ENCODE results near the gene WDFY3. TPM values are rescaled to one million over a fixed set of nuclear protein-coding genes. Genes with fewer than 3 reads are reported as not detected.

WDFY3 gene
- total RNA-seq, 1 experiment from 2014 or later, result 39.9 TPM

GRCh38 chr4:84710548-84710947, 255.9 kb downstream of the WDFY3 start:
- ChIA-PET RAD21 (ENCODE audit: low non-redundant PET in 1 of 2, low total read pairs in 2 of 2, uncharacterized antibody in 2 of 2, unreplicated experiment in 2 of 2) (no interaction called here), CTCF (no interaction called here), POLR2A (no interaction called here)
- Histone ChIP-seq H3K4me1 (ENCODE audit: control insufficient read depth in 1 of 2, insufficient read depth in 2 of 2, low read length in 2 of 2) (no peaks in the 10 kb centered on the region), H2AFZ (ENCODE audit: low read depth, low read length, poor library complexity, severe bottlenecking) (no peak overlapping the region), H3K4me3 (replicated peaks in 1 of 2; ENCODE audit: low read depth in 1 of 2, low read length in 2 of 2) (no peak overlapping the region), H3K27ac (ENCODE audit: low read depth, low read length) (no peak overlapping the region), H3K4me2 (ENCODE audit: low read length) (no peak overlapping the region), H3K27me3 (ENCODE audit: insufficient read depth, low read length) (no peaks in the 10 kb centered on the region), H3K36me3 (ENCODE audit: control insufficient read depth in 1 of 2, insufficient read depth in 2 of 2, low read length in 2 of 2) (0 out of 4 replicates have a peak, but pooled peaks cover 0 to 2% of the 10 kb centered on the region in 2 experiments), H4K20me1 (ENCODE audit: insufficient read depth) (no peaks in the 10 kb centered on the region), H3K9me2 (ENCODE audit: insufficient read depth) (no peaks in the 10 kb centered on the region), H3K9ac (ENCODE audit: low read length) (no peak overlapping the region), H3K9me3 (ENCODE audit: control insufficient read depth in 1 of 2, insufficient read depth in 1 of 2, low read depth in 1 of 2, low read length in 2 of 2) (no peaks in the 10 kb centered on the region), H3K79me2 (ENCODE audit: insufficient read depth, low read length) (no peaks in the 10 kb centered on the region)
- ATAC-seq (no peak), DNase-seq (ENCODE audit: low read depth, low spot score) (no peak)
- BruUV-seq (replicated peaks), result no TSS peak
- TF ChIP-seq EZH2 (IDR thresholded peaks at IDR 0.05) (no peak), RAD21 (IDR thresholded peaks at IDR 0.05; ENCODE audit: low read depth) (no peak), POLR2A (IDR thresholded peaks at IDR 0.05; ENCODE audit: borderline replicate concordance, extremely low read depth, insufficient read depth, insufficient read length) (no peak), SP1 (IDR thresholded peaks at IDR 0.05; ENCODE audit: low read depth) (no peak), ZFX (IDR thresholded peaks at IDR 0.05) (no peak), CBX3 (IDR thresholded peaks at IDR 0.05; ENCODE audit: low read depth) (no peak)
- TF ChIP-seq, protein P1, sequence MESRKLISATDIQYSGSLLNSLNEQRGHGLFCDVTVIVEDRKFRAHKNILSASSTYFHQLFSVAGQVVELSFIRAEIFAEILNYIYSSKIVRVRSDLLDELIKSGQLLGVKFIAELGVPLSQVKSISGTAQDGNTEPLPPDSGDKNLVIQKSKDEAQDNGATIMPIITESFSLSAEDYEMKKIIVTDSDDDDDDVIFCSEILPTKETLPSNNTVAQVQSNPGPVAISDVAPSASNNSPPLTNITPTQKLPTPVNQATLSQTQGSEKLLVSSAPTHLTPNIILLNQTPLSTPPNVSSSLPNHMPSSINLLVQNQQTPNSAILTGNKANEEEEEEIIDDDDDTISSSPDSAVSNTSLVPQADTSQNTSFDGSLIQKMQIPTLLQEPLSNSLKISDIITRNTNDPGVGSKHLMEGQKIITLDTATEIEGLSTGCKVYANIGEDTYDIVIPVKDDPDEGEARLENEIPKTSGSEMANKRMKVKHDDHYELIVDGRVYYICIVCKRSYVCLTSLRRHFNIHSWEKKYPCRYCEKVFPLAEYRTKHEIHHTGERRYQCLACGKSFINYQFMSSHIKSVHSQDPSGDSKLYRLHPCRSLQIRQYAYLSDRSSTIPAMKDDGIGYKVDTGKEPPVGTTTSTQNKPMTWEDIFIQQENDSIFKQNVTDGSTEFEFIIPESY (IDR thresholded peaks at IDR 0.05; ENCODE audit: extremely low read depth, insufficient replicate concordance, low read length), result no peak
- intact Hi-C loops (cut with micrococcal nuclease), result no loop called here

DNA sequence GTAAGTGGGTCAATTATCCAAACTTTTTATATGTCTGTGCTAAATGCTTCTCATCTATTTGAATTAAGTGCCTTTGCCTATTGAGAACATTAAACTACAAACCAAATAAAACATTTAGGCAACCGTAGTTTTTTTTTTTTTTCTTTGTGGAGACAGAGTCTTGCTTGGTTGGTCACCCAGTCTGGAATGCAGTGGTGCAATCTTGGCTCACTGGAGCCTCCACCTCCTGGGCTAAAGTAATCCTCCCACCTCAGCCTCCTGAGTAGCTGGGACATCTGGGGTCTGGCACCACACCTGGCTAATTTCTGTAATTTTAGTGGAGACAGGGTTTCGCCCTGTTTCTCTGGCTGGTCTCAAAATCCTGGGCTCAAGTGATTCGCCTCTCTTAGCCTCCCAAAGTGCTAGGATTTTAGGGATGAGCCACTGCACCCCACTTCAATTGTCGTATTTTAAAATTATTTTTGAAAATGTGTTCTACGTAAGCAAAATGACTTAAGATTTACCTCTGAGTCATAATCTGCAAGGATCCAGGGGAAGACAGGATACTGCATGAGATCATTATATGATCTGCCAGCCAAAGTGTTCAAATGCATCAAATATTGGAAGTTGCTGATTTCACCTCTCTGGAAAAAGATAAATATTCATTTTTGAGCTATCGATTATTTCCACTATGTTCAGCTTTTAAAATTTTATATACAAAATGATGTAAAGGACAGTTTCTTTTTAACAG, 257.9 kb downstream of the WDFY3 start:
- H3K9ac ChIP-seq (ENCODE audit: low read length), result no peak overlapping the region
- no peaks in the 10 kb centered on the region for H4K20me1 ChIP-seq (ENCODE audit: insufficient read depth)
- H3K4me2 ChIP-seq (ENCODE audit: low read length), result no peak overlapping the region
- BruUV-seq (replicated peaks), result no TSS peak
- H3K27ac ChIP-seq (ENCODE audit: low read depth, low read length), result no peak overlapping the region
- no peak for DNase-seq (ENCODE audit: low read depth, low spot score)
- no peak overlapping the region for H2AFZ ChIP-seq (ENCODE audit: low read depth, low read length, poor library complexity, severe bottlenecking)
- no peak overlapping the region for H3K4me3 ChIP-seq (replicated peaks in 1 of 2; ENCODE audit: low read depth in 1 of 2, low read length in 2 of 2)
- H3K9me2 ChIP-seq (ENCODE audit: insufficient read depth), result no peaks in the 10 kb centered on the region
- ATAC-seq, result no peak
- CTCF ChIA-PET, result no interaction called here
- POLR2A ChIA-PET, result no interaction called here
- RAD21 ChIA-PET (ENCODE audit: low non-redundant PET in 1 of 2, low total read pairs in 2 of 2, uncharacterized antibody in 2 of 2, unreplicated experiment in 2 of 2), result interaction anchor here in 1 of 2 experiments (0.6 kb wide), 1 partner anchor 693 kb away, joined by 6 read pairs; no protein-coding TSS in a partner anchor
- H3K79me2 ChIP-seq (ENCODE audit: insufficient read depth, low read length), result no peaks in the 10 kb centered on the region
- intact Hi-C loops (cut with micrococcal nuclease), result no loop called here
- H3K9me3 ChIP-seq (ENCODE audit: control insufficient read depth in 1 of 2, insufficient read depth in 1 of 2, low read depth in 1 of 2, low read length in 2 of 2), result no peaks in the 10 kb centered on the region
- H3K36me3 ChIP-seq (ENCODE audit: control insufficient read depth in 1 of 2, insufficient read depth in 2 of 2, low read length in 2 of 2), result 0 out of 4 replicates have a peak, but pooled peaks cover 0 to 3% of the 10 kb centered on the region in 2 experiments
- no peaks in the 10 kb centered on the region for H3K27me3 ChIP-seq (ENCODE audit: insufficient read depth, low read length)
- no peaks in the 10 kb centered on the region for H3K4me1 ChIP-seq (ENCODE audit: control insufficient read depth in 1 of 2, insufficient read depth in 2 of 2, low read length in 2 of 2)
- TF ChIP-seq RAD21 (IDR thresholded peaks at IDR 0.05; ENCODE audit: low read depth) (no peak), SRF (IDR thresholded peaks at IDR 0.05; ENCODE audit: low read depth) (no peak), EZH2phosphoT487 (IDR thresholded peaks at IDR 0.05; ENCODE audit: borderline replicate concordance) (no peak), CTCF (IDR thresholded peaks at IDR 0.05 in 2 of 3, conservative IDR thresholded peaks at IDR 0.05 in 1 of 3; ENCODE audit: borderline replicate concordance in 1 of 3, insufficient read depth in 1 of 3, low read depth in 2 of 3, low read length in 2 of 3) (no peak), YY1 (IDR thresholded peaks at IDR 0.05; ENCODE audit: extremely low read depth, insufficient replicate concordance, low read depth, low read length) (no peak), MAX (IDR thresholded peaks at IDR 0.05) (no peak), TCF7L2 (IDR thresholded peaks at IDR 0.05; ENCODE audit: borderline replicate concordance, extremely low read depth, insufficient read depth, insufficient read length) (no peak), JUND (IDR thresholded peaks at IDR 0.05) (no peak), SP1 (IDR thresholded peaks at IDR 0.05; ENCODE audit: low read depth) (no peak), POLR2AphosphoS5 (IDR thresholded peaks at IDR 0.05; ENCODE audit: low read depth, low read length) (no peak), ELF1 (IDR thresholded peaks at IDR 0.05; ENCODE audit: borderline replicate concordance, low read depth) (no peak)

All from HCT116 (cell line).